ENCODE data around the gene GALNT2. TPM values are rescaled to one million over a fixed set of nuclear protein-coding genes. Genes with fewer than 3 reads are reported as not detected.

Gene GALNT2
- total and polyA plus RNA-seq, 2 of the 13 experiments (the other 11 are each of a cell fraction or from before 2014, with no cell fraction given), result 39.3 to 39.6 TPM

DNA sequence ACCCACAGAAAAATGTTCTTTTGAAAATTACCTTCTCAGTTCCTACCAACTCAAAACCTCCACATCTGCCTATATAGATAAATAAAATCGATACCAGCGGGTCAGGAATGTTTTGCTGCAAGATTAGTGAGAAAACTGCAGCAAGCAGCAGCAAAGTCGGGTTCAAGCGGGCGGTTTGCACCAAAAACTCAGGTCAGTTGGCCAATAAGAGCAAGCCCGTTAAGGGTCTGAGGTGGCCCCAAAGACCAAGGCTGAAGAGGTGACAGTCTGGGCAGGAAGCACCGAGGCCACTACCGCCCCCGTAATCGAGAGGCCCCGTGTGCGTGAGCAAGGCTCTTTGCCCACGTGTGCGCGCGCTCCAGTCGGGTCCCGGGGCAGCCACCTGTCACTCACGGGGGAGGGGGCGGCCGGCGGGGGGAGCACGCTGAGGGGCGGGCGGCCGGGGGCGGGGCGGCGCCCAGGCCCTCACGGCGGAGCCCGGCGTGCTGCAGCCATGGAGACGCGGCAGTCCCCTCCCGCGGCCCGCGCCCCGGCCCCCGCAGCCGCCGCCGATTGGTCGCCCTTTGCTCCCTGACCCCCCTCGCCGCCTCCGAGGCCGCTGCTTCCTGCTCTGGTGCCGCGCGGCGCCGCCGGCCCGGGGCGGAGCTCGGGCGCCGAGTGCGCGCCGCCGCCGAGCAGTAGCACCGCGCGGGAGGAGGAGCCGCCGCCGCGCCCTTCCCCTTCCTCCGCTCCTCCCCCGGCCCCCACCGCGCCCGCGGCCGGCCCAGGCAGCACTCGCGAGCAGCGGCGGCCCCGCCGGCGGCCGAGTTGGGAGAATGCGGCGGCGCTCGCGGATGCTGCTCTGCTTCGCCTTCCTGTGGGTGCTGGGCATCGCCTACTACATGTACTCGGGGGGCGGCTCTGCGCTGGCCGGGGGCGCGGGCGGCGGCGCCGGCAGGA lies at the start of gene GALNT2 (continued):
- TF ChIP-seq, protein P1, sequence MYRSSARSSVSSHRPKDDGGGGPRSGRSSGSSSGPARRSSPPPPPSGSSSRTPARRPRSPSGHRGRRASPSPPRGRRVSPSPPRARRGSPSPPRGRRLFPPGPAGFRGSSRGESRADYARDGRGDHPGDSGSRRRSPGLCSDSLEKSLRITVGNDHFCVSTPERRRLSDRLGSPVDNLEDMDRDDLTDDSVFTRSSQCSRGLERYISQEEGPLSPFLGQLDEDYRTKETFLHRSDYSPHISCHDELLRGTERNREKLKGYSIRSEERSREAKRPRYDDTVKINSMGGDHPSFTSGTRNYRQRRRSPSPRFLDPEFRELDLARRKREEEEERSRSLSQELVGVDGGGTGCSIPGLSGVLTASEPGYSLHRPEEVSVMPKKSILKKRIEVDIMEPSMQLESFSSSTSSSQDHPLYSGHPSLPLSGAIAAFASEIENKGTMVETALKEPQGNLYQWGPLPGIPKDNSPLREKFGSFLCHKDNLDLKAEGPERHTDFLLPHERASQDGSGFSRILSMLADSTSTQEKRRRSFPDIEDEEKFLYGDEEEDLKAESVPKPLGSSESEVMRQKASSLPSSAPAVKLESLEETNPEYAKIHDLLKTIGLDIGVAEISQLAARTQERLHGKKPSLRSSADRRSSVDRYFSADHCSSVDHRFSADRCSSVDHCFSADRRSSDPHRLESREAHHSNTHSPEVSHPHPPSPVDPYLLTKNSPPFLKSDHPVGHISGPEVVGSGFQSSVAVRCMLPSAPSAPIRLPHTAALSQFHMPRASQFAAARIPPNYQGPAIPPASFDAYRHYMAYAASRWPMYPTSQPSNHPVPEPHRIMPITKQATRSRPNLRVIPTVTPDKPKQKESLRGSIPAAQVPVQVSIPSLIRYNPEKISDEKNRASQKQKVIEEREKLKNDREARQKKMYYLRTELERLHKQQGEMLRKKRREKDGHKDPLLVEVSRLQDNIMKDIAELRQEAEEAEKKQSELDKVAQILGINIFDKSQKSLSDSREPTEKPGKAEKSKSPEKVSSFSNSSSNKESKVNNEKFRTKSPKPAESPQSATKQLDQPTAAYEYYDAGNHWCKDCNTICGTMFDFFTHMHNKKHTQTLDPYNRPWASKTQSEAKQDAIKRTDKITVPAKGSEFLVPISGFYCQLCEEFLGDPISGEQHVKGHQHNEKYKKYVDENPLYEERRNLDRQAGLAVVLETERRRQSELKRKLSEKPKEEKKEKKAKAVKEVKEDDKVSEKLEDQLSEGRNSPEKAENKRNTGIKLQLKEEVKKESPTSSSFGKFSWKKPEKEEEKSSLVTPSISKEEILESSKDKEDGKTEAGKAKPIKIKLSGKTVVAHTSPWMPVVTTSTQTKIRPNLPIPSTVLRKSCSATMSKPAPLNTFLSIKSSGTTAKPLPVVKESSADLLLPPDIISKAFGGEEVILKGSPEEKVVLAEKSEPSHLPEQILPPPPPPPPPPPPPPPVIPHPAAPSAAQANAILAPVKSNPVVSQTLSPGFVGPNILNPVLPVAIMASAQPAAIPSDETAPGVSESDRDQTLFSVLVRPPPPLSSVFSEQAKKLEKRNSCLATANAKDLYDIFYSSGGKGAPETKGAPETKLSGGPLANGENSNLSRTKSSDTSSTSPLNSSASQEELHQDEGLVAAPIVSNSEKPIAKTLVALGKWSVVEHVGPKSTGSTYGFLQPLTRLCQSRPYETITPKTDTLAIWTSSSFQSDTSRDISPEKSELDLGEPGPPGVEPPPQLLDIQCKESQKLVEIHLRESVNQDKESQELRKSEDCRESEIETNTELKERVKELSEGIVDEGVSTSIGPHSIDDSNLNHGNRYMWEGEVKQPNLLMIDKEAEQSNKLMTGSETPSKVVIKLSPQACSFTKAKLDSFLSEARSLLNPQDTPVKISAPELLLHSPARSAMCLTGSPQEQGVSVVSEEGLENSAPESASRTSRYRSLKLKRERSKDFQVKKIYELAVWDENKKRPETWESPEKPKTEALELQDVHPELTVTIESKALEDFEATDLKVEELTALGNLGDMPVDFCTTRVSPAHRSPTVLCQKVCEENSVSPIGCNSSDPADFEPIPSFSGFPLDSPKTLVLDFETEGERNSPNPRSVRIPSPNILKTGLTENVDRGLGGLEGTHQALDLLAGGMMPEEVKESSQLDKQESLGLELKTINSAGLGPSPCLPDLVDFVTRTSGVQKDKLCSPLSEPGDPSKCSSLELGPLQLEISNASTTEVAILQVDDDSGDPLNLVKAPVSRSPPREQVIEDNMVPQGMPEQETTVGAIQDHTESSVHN (CRISPR knock-in tag; IDR thresholded peaks at IDR 0.05), result no peak
- no peak for TF ChIP-seq PCBP1 (IDR thresholded peaks at IDR 0.05; ENCODE audit: borderline replicate concordance, low read depth, low read length)
- TF ChIP-seq MED13 (CRISPR knock-in tag; IDR thresholded peaks at IDR 0.05), result 0 out of 2 replicates have a peak, but pooled peaks have one; percentile 35
- no peak for TF ChIP-seq ETV6 (CRISPR knock-in tag; conservative IDR thresholded peaks at IDR 0.05)
- no peak for TF ChIP-seq SNAI1 (CRISPR knock-in tag; IDR thresholded peaks at IDR 0.05; ENCODE audit: borderline replicate concordance)
- no peak for TF ChIP-seq ZIK1 (CRISPR knock-in tag; IDR thresholded peaks at IDR 0.05; ENCODE audit: borderline replicate concordance, low read depth)
- TF ChIP-seq, protein P2, sequence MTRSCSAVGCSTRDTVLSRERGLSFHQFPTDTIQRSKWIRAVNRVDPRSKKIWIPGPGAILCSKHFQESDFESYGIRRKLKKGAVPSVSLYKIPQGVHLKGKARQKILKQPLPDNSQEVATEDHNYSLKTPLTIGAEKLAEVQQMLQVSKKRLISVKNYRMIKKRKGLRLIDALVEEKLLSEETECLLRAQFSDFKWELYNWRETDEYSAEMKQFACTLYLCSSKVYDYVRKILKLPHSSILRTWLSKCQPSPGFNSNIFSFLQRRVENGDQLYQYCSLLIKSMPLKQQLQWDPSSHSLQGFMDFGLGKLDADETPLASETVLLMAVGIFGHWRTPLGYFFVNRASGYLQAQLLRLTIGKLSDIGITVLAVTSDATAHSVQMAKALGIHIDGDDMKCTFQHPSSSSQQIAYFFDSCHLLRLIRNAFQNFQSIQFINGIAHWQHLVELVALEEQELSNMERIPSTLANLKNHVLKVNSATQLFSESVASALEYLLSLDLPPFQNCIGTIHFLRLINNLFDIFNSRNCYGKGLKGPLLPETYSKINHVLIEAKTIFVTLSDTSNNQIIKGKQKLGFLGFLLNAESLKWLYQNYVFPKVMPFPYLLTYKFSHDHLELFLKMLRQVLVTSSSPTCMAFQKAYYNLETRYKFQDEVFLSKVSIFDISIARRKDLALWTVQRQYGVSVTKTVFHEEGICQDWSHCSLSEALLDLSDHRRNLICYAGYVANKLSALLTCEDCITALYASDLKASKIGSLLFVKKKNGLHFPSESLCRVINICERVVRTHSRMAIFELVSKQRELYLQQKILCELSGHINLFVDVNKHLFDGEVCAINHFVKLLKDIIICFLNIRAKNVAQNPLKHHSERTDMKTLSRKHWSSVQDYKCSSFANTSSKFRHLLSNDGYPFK (CRISPR knock-in tag; IDR thresholded peaks at IDR 0.05; ENCODE audit: borderline replicate concordance), result no peak
- no peak for TF ChIP-seq ZNF101 (CRISPR knock-in tag; IDR thresholded peaks at IDR 0.05; ENCODE audit: borderline replicate concordance, low read depth)
- no peak for TF ChIP-seq KDM6A (CRISPR knock-in tag; IDR thresholded peaks at IDR 0.05; ENCODE audit: low read depth)

All from HepG2 (cell line).